Astrocyte of the spinal cord (primary cell): Measurements from ENCODE around the gene LAMB2.

ENCODE experiments used
- DNase-seq: peaks from one replicate; pipeline ENCODE4 v3.0.0; 2011; ENCODE audit warnings: low read depth, low spot score
- H3K4me3 ChIP-seq: 2 replicates; pipeline ENCODE4 v1.5.1; 2011; ENCODE audit warnings: low read depth, mild to moderate bottlenecking, low read length, moderate library complexity
- in situ Hi-C: cut with HindIII; loops from 2 replicates; pipeline ENCODE4 v1.10.0; 2017; ENCODE audit warnings: low sequenced_read_pairs
- TF ChIP-seq, protein P1 (sequence below): IDR thresholded peaks from 2 replicates; pipeline ENCODE4 v1.5.1; 2012; ENCODE audit warnings: low read depth, mild to moderate bottlenecking, low read length, inconsistent platforms

LAMB2 gene

DNA sequence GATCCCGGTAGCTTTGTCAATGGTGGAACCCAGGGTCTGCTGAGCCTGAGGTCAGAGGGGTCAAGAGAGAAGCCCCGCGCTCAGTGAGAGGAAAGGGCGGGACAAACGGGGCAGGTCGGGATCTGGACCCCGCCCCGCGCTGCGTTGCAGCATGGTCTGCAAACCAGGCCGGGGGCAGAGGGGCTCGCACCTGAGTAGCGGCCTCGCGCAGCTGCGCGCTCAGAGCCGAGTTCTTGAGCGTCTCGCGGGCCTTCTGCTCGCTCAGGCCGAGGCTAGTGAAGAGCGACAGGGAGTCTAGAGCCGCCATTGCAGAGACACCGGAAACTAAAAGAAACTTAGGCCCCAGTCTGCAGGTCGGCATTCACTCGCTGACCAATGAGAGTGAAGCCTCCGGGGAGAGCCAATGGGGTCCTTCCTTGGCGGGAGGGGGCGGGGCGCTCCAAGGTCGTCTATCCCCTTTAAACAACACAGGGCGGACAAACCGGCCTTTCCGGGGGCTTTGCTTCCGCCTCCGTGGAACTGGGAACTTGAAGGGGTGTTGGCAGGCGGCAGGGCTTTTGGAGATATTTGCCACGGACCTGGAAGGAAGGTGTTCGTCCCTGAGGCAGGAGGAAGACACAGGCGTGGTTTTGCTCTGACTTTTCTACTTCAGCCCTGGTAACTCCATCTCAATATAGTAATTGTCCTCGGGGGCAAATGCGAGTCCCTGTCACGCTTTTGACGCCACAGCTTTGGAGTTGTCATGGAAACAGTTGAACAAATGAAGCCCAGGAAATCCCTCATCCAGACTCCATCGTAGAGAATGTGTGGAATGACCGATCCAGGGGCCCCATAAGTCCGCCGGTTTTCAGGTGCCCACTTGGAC lies 28.2 kb downstream of the LAMB2 start, which contains the start of gene QARS1:
QARS1 (minus strand) TSS at position 331 of the 865 bp plus-strand sequence; CDS start at position 307, 24 bp downstream.
- in situ Hi-C loops = no loop called here

DNA sequence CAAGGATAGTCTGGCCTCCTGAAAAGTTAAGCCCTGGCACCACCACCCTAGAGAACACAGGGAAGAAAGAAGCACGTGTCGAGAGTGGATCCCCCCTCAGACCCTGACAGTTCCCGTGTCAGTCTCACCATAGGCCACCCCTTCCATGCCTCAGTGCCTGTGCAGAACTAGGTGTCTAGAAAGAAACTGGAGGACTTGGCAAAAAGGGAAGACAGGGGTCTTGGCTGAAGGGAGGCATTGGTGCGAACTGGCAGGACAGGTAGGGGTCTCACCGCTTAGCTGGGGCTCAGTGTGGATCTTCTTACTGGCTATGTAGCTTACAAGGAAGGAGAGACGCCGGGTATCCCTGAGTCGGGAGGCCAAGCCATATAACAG lies 28.8 kb downstream of the LAMB2 start:
- H3K4me3 ChIP-seq = peak overlapping the region; percentile 92
- no peak for DNase-seq
- TF ChIP-seq, protein P1, sequence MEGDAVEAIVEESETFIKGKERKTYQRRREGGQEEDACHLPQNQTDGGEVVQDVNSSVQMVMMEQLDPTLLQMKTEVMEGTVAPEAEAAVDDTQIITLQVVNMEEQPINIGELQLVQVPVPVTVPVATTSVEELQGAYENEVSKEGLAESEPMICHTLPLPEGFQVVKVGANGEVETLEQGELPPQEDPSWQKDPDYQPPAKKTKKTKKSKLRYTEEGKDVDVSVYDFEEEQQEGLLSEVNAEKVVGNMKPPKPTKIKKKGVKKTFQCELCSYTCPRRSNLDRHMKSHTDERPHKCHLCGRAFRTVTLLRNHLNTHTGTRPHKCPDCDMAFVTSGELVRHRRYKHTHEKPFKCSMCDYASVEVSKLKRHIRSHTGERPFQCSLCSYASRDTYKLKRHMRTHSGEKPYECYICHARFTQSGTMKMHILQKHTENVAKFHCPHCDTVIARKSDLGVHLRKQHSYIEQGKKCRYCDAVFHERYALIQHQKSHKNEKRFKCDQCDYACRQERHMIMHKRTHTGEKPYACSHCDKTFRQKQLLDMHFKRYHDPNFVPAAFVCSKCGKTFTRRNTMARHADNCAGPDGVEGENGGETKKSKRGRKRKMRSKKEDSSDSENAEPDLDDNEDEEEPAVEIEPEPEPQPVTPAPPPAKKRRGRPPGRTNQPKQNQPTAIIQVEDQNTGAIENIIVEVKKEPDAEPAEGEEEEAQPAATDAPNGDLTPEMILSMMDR = no peak
- in situ Hi-C loops = no loop called here

More for the DNA sequence above, 28.2 kb downstream of the LAMB2 start, which contains the start of gene QARS1:
- DNase-seq = peak; percentile 93
- TF ChIP-seq, protein P1 = no peak
- H3K4me3 ChIP-seq = peak within 1 kb of the TSS; percentile 92

DNA sequence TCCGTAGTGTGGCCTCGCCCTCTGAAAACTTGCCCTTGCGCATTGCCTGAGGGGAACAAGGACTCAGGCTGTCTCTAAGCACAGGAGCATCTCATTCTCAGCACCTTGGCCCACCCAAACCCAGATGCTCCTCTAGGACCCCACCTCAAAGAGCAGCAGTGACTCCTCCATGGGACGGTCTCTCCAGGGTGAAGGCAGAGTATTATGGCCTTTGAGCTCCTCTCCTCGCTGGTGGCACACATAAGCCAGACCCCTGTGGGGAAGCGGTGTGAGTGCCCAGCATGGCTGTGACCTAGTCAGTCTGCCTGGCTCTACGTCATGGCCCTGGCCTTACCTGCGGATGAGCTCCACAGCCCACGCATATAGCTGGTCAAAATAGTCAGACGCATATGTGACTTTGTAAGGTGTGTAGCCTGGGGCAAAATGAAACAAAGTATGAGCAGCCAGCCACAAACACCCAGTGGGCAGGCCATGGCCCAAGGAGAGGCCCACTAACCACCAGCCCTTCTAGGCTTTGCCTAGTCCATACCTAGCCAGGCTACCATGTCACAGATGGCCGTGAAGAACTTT lies 32.7 kb downstream of the LAMB2 start:
- no peak overlapping the region for H3K4me3 ChIP-seq
- in situ Hi-C loops = no loop called here
- TF ChIP-seq, protein P1 = no peak
- DNase-seq = no peak

DNA sequence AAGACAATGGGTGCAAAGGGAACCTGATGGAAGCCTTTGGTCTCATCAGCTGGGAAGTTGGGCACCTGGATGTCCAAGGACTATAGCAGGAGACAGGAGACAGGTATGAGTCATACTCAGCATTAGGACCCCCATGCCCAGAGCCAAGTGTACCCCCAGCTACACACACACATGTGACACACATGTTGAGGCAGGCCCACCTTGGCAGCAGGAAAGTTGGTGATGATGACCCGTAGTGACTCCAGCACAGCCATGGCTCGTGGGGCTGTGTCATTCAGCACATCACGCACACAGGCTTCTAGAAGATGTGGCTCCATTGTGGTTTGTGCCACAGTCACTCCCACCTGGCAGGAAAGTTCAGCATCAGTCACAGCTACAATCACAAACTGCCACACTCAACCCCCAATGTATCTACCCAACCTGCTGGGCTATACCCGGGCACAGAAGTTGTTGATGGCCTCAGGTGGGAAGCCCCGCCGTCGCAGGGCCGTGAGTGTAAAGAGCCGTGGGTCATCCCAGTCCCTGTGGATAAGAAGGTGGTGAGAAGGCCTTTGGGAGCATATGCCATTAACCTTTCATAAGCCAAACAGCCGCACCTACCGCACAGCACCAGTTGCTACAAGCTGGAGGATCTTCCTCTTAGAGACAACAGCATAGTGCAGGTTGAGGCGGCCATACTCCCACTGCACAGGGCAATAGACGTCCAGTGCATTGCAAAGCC lies 33.8 kb downstream of the LAMB2 start:
- DNase-seq = no peak

DNA sequence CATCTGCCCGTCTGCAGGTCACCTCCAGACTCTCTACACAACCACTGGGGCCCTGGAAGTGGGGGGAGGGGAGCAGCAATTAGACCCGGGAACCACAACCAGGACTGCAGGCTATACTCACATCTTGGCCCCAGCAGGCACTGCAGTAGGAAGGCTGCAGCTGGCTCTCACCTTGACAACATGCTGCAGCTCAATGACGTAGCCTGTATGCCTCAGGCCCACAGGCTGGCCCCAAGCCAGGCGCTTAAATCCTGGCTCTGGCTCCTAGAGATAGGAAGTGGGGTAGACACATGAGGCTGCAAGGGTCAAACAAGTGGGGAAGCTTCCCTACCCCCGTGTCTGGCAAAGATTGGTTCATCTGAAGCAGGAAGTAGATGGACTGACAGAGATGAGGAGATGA lies 34.4 kb downstream of the LAMB2 start:
- DNase-seq = no peak
- H3K4me3 ChIP-seq = no peak overlapping the region
- in situ Hi-C loops = no loop called here
- TF ChIP-seq, protein P1 = no peak

More for the DNA sequence above, 33.8 kb downstream of the LAMB2 start:
- no peak overlapping the region for H3K4me3 ChIP-seq
- in situ Hi-C loops = no loop called here
- TF ChIP-seq, protein P1 = no peak
